Osteocyte (in vitro differentiated cells): ENCODE results near the gene ZNF835. TPM values are rescaled to one million over a fixed set of nuclear protein-coding genes. Genes with fewer than 3 reads are reported as not detected.

Experiments used
- DNase-seq: peaks from one replicate; pipeline ENCODE4 v3.0.0; 2021; ENCODE audit warnings: mixed read lengths; ENCODE audit not compliant: unreplicated experiment; ENCODE audit errors: extremely low spot score
- H3K27ac Mint-ChIP-seq: one replicate; pipeline ENCODE4 v1.8.0; 2021; ENCODE audit warnings: mild to moderate bottlenecking, mixed read lengths; ENCODE audit not compliant: unreplicated experiment
- H3K27me3 Mint-ChIP-seq: one replicate; pipeline ENCODE4 v1.8.0; 2021; ENCODE audit warnings: mixed read lengths; ENCODE audit not compliant: unreplicated experiment
- H3K36me3 Mint-ChIP-seq: one replicate; pipeline ENCODE4 v1.8.0; 2021; ENCODE audit warnings: mixed read lengths; ENCODE audit not compliant: unreplicated experiment
- H3K4me1 Mint-ChIP-seq: one replicate; pipeline ENCODE4 v1.8.0; 2021; ENCODE audit warnings: mixed read lengths; ENCODE audit not compliant: unreplicated experiment
- H3K4me3 Mint-ChIP-seq: one replicate; pipeline ENCODE4 v1.8.0; 2021; ENCODE audit warnings: mild to moderate bottlenecking, moderate library complexity, mixed read lengths; ENCODE audit not compliant: unreplicated experiment
- H3K9me3 Mint-ChIP-seq: one replicate; pipeline ENCODE4 v1.8.0; 2021; ENCODE audit warnings: mixed read lengths; ENCODE audit not compliant: unreplicated experiment
- CTCF ChIP-seq: fragments of 200-600 bp; sonication (generic); IDR thresholded peaks from 2 replicates; pipeline ENCODE4 v1.5.0; 2021; ENCODE audit warnings: antibody characterized with exemption, mild to moderate bottlenecking, moderate library complexity
- total RNA-seq: library from RNA; stranded (reverse); gene quantifications from 2 replicates; pipeline ENCODE4 v1.2.1, GENCODE V29; 2021

ZNF835 gene
- total RNA-seq, 1 donor from 2014 or later = not detected

GRCh38 chr19:56617531-56617930, 54.0 kb downstream of the ZNF835 start:
- no peaks in the 10 kb centered on the region for H3K4me1 Mint-ChIP-seq
- H3K36me3 Mint-ChIP-seq = peaks cover 88% of the 10 kb centered on the region
- DNase-seq = no peak
- no peak overlapping the region for H3K27ac Mint-ChIP-seq
- H3K27me3 Mint-ChIP-seq = no peaks in the 10 kb centered on the region
- no peak for TF ChIP-seq CTCF
- peaks cover 61% of the 10 kb centered on the region for H3K9me3 Mint-ChIP-seq
- no peak overlapping the region for H3K4me3 Mint-ChIP-seq

GRCh38 chr19:56613639-56614038, 57.9 kb downstream of the ZNF835 start:
- DNase-seq = no peak
- Mint-ChIP-seq H3K4me1 (no peaks in the 10 kb centered on the region), H3K36me3 (peaks cover 86% of the 10 kb centered on the region), H3K9me3 (peaks cover 75% of the 10 kb centered on the region), H3K27me3 (no peaks in the 10 kb centered on the region), H3K4me3 (no peak overlapping the region), H3K27ac (no peak overlapping the region)
- TF ChIP-seq CTCF = no peak

- Mint-ChIP-seq H3K9me3 (peaks cover 78% of the 10 kb centered on the region), H3K36me3 (peaks cover 87% of the 10 kb centered on the region), H3K27me3 (no peaks in the 10 kb centered on the region), H3K4me3 (no peak overlapping the region), H3K27ac (no peak overlapping the region), H3K4me1 (no peaks in the 10 kb centered on the region)
- no peak for DNase-seq
- no peak for TF ChIP-seq CTCF
Observed at GRCh38 chr19:56612737-56613136, 58.8 kb downstream of the ZNF835 start.

Other genes starting within 250 kb of the ZNF835 start
- not detected in 2 replicates for gene ZNF667, start 194.4 kb downstream of the ZNF835 start, total RNA-seq
- gene ZNF471, start 163.9 kb downstream of the ZNF835 start, total RNA-seq = not detected in 2 replicates
- gene ZFP28, start 132.8 kb downstream of the ZNF835 start, total RNA-seq = 7.8 and 11.3 TPM in 2 replicates
- gene ZNF470, start 104.3 kb downstream of the ZNF835 start, total RNA-seq = 3.4 and 4.4 TPM in 2 replicates
- gene ZNF71, start 76.5 kb downstream of the ZNF835 start, total RNA-seq = 10.5 and 11.2 TPM in 2 replicates
- 0.32 and 0.57 TPM in 2 replicates for gene SMIM17, start 28.6 kb downstream of the ZNF835 start, total RNA-seq
- not detected in 2 replicates for gene PEG3, start 169.0 kb upstream of the ZNF835 start, total RNA-seq
- gene ZIM2, start 169.0 kb upstream of the ZNF835 start, total RNA-seq = not detected in 2 replicates